ENCODE results near the gene GOSR2. TPM values are rescaled to one million over a fixed set of nuclear protein-coding genes. Genes with fewer than 3 reads are reported as not detected.
A peak's percentile ranks its signal among the peaks of the same experiment; 100 is the strongest.

The GOSR2 gene
- total RNA-seq, 1 donor from 2014 or later, result 90.9 TPM

DNA sequence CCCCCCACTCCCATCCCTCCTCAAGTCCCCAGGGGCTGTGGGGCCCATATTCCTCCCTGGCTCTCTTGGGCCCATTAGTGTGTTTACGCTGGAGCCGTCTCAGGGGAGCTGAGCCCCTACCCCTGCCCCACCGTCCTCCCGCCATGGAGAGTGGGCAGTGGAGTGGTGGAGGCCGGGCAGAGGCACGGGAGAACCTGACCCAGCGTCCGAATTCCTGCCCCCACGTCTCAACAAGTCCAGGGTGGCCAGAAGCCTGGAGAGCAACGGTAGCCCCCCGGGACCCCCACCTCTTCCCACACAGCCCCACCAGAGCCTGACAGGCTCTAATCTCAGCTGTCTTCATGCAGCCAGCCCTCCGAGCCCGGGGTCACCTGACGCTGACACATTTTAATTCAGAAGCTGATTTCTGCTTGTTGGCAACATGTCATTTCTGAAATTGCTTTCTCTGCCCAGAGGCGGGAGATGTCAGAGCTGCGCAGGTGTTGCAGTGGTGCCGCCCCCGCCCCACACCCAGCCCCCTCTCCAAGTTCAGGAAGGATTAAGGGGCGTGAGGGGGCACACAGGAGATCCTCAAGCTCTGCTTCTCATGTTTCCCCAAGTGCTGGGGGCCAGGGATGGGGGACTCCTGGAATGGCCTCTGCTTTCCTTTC, 39.0 kb upstream of the GOSR2 start:
- no peak overlapping the region for H3K4me3 Mint-ChIP-seq
- H3K9me3 Mint-ChIP-seq, result no peaks in the 10 kb centered on the region
- H3K27me3 Mint-ChIP-seq (ENCODE audit: low read depth), result no peaks in the 10 kb centered on the region
- TF ChIP-seq, protein P1, sequence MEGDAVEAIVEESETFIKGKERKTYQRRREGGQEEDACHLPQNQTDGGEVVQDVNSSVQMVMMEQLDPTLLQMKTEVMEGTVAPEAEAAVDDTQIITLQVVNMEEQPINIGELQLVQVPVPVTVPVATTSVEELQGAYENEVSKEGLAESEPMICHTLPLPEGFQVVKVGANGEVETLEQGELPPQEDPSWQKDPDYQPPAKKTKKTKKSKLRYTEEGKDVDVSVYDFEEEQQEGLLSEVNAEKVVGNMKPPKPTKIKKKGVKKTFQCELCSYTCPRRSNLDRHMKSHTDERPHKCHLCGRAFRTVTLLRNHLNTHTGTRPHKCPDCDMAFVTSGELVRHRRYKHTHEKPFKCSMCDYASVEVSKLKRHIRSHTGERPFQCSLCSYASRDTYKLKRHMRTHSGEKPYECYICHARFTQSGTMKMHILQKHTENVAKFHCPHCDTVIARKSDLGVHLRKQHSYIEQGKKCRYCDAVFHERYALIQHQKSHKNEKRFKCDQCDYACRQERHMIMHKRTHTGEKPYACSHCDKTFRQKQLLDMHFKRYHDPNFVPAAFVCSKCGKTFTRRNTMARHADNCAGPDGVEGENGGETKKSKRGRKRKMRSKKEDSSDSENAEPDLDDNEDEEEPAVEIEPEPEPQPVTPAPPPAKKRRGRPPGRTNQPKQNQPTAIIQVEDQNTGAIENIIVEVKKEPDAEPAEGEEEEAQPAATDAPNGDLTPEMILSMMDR (IDR thresholded peaks at IDR 0.05; ENCODE audit: unreplicated experiment), result no peak
- peaks cover 15% of the 10 kb centered on the region for H3K4me1 Mint-ChIP-seq
- DNase-seq (ENCODE audit: low spot score in 2 of 2, unreplicated experiment in 2 of 2), result no peak
- peak overlapping the region; percentile 64 for H3K27ac Mint-ChIP-seq
- H3K36me3 Mint-ChIP-seq, result no peaks in the 10 kb centered on the region

DNA sequence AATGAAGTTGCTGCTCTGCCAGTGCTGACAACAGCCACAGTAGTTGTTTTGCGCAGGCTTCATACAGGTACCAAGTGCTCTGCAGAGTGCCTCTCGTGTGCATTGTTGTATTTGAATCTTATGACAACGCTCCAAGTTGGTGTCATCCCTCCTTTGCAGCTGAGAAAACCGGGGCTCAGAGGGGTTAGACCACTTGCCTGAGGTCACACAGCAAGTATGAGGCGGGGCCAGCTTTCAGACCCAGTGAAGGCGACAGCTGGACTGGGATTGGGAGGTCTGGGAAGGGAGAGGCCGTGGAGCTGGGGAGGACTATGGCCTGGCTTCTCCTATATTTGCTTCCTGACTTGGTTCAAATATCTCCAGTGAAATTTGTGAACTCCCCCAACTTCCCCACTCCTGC, 38.4 kb upstream of the GOSR2 start:
- no peaks in the 10 kb centered on the region for H3K27me3 Mint-ChIP-seq (ENCODE audit: low read depth)

DNA sequence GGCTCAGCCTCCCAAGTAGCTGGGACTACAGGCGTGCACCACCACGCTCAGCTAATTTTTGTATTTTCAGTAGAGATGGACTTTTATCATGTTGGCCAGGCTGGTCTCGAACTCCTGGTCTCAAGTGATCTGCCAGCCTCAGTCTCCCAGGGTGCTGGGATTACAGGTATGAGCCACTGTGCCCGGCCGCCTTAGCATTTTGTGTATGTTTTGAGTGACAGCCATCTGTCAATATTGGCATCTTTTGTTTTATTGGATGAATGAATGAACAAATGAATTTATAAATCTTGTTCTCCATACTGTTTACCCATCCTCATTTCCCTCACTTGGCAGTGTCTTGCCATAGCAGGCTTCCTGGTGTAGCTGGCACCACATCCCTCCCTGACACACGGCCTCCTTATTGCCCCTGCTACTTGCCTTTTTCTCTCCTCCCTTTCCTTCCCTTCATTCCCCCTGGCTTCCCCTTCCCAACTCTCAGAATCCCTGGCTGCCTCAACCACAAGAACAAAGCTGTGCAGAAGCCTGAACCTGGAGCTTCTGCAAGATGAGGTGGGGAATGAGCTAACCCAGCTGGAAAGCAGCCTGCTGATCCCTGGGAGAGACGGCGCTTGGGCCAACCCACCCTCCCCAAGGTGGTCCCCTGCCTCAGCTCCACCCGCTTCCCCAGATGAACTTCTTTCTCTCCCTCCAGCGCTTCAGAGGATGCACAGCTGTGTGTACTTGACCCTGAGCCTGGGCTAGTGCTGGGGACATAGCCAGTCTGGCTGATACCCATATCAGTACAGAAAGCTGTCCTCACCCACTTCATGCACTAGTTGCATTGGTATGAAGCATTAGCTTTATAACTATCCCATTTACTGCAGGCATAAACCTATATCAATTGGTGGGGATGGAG, 37.3 kb upstream of the GOSR2 start:
- H3K36me3 Mint-ChIP-seq, result no peaks in the 10 kb centered on the region
- no peak overlapping the region for H3K4me3 Mint-ChIP-seq
- no peak overlapping the region for H3K27ac Mint-ChIP-seq
- H3K27me3 Mint-ChIP-seq (ENCODE audit: low read depth), result no peaks in the 10 kb centered on the region
- TF ChIP-seq, protein P1 (IDR thresholded peaks at IDR 0.05; ENCODE audit: unreplicated experiment), result no peak
- peaks cover 27% of the 10 kb centered on the region for H3K4me1 Mint-ChIP-seq
- no peaks in the 10 kb centered on the region for H3K9me3 Mint-ChIP-seq
- no peak for DNase-seq (ENCODE audit: low spot score in 2 of 2, unreplicated experiment in 2 of 2)

More for the DNA sequence above, 38.4 kb upstream of the GOSR2 start:
- DNase-seq (ENCODE audit: low spot score in 2 of 2, unreplicated experiment in 2 of 2), result no peak
- no peak overlapping the region for H3K27ac Mint-ChIP-seq
- peaks cover 17% of the 10 kb centered on the region for H3K4me1 Mint-ChIP-seq
- TF ChIP-seq, protein P1 (IDR thresholded peaks at IDR 0.05; ENCODE audit: unreplicated experiment), result no peak
- no peaks in the 10 kb centered on the region for H3K36me3 Mint-ChIP-seq
- H3K9me3 Mint-ChIP-seq, result no peaks in the 10 kb centered on the region
- no peak overlapping the region for H3K4me3 Mint-ChIP-seq

DNA sequence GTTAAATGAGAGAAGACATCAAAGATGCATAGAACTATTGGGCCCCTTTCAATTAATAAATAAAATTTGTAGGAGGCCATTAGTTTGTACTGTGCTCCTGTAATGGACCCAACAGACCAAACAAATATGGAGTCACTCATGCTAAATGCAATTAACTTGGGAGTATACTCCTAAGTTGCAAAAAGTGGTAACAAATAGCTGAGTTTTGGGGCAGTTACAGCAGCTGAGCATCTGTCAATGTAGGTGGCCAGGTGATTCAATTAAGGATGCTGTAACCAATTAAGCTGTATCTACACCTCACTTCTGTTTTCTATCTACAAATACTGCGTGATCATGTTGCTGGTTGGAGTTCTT, 36.7 kb upstream of the GOSR2 start:
- Mint-ChIP-seq H3K36me3 (no peaks in the 10 kb centered on the region), H3K4me1 (peaks cover 27% of the 10 kb centered on the region), H3K4me3 (no peak overlapping the region), H3K9me3 (no peaks in the 10 kb centered on the region), H3K27ac (no peak overlapping the region), H3K27me3 (ENCODE audit: low read depth) (no peaks in the 10 kb centered on the region)
- DNase-seq (ENCODE audit: low spot score in 2 of 2, unreplicated experiment in 2 of 2), result no peak
- TF ChIP-seq, protein P1 (IDR thresholded peaks at IDR 0.05; ENCODE audit: unreplicated experiment), result no peak

DNA sequence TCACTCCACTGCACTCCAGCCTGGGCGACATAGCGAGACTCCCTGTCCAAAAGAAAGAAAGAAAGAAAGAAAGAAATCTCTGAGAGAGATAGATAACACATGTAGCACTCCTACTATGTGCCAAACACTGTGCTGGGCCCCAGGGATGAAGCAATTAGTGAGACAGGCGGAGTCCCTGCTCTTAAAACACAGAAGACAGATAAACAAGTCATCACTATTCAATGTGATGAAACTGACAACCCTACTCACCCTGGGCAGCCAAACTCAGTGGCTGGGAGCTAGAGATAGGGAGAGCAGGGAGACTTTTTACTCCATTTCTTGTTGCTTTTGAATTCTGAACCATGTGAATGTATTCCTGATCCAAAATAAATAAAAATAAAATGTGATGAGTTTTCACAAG, 35.2 kb upstream of the GOSR2 start:
- peaks cover 27% of the 10 kb centered on the region for H3K4me1 Mint-ChIP-seq
- TF ChIP-seq, protein P1 (IDR thresholded peaks at IDR 0.05; ENCODE audit: unreplicated experiment), result no peak
- no peak overlapping the region for H3K4me3 Mint-ChIP-seq
- H3K9me3 Mint-ChIP-seq, result no peaks in the 10 kb centered on the region
- no peaks in the 10 kb centered on the region for H3K36me3 Mint-ChIP-seq
- no peak for DNase-seq (ENCODE audit: low spot score in 2 of 2, unreplicated experiment in 2 of 2)
- no peaks in the 10 kb centered on the region for H3K27me3 Mint-ChIP-seq (ENCODE audit: low read depth)
- H3K27ac Mint-ChIP-seq, result no peak overlapping the region

Data from mesothelial cell of epicardium (in vitro differentiated cells).